ENCODE data around the gene ACTRT3. TPM values are rescaled to one million over a fixed set of nuclear protein-coding genes. Genes with fewer than 3 reads are reported as not detected.
A peak's percentile ranks its signal among the peaks of the same experiment; 100 is the strongest.

The ACTRT3 gene
- total RNA-seq, 1 experiment from 2014 or later, result 2.3 TPM

GRCh38 chr3:169771497-169772304 is 2.3 kb upstream of the ACTRT3 start:
- CTCF ChIA-PET, result interaction anchor here (0.6 to 1.0 kb wide), 2 partner anchors 9 to 19 kb away, joined by 5 to 11 read pairs; no protein-coding TSS in a partner anchor
- Histone ChIP-seq H3K36me3 (ENCODE audit: insufficient read depth, low read length, poor library complexity, severe bottlenecking) (peaks cover 19% of the 10 kb centered on the region), H3K9me3 (ENCODE audit: low read depth, low read length, poor library complexity, severe bottlenecking) (no peaks in the 10 kb centered on the region), H3K27ac (ENCODE audit: low read depth, low read length, poor library complexity, severe bottlenecking) (peak overlapping the region; percentile 97), H3K27me3 (replicated peaks; ENCODE audit: insufficient read depth, low read depth, low read length, poor library complexity) (no peaks in the 10 kb centered on the region), H3K4me3 (ENCODE audit: low read depth, low read length, poor library complexity, severe bottlenecking) (peak overlapping the region; percentile 76), H3K4me1 (ENCODE audit: insufficient read depth, low read length, poor library complexity, severe bottlenecking) (peaks cover 18% of the 10 kb centered on the region)
- intact Hi-C loops (cut with micrococcal nuclease; ENCODE audit: unreplicated experiment), result no loop called here
- TF ChIP-seq CTCF (conservative IDR thresholded peaks at IDR 0.05; ENCODE audit: low read depth, low read length), result no peak
- no peak for TF ChIP-seq EZH2 (IDR thresholded peaks at IDR 0.05; ENCODE audit: borderline replicate concordance, low read depth, low read length, poor library complexity, severe bottlenecking)
- peak; percentile 91 for DNase-seq (ENCODE audit: low spot score)
- no TSS peak for BruUV-seq (replicated peaks)
- POLR2A ChIA-PET (ENCODE audit: low non-redundant PET), result no interaction called here

- peak within 1 kb of the TSS; percentile 90 for H3K27ac ChIP-seq (ENCODE audit: low read depth, low read length, poor library complexity, severe bottlenecking)
- H3K4me1 ChIP-seq (ENCODE audit: insufficient read depth, low read length, poor library complexity, severe bottlenecking), result no peaks in the 10 kb centered on the region
- TF ChIP-seq CTCF (conservative IDR thresholded peaks at IDR 0.05; ENCODE audit: low read depth, low read length) (no peak), EZH2 (IDR thresholded peaks at IDR 0.05; ENCODE audit: borderline replicate concordance, low read depth, low read length, poor library complexity, severe bottlenecking) (no peak)
- intact Hi-C loops (cut with micrococcal nuclease; ENCODE audit: unreplicated experiment), result loop anchor here (10.0 kb wide), 4 partner anchors 200 to 1040 kb away; partner anchors contain the start of gene SEC62
- ChIA-PET POLR2A (ENCODE audit: low non-redundant PET) (no interaction called here), CTCF (no interaction called here)
- peak; percentile 92 for DNase-seq (ENCODE audit: low spot score)
- H3K36me3 ChIP-seq (ENCODE audit: insufficient read depth, low read length, poor library complexity, severe bottlenecking), result no peaks in the 10 kb centered on the region
- no peaks in the 10 kb centered on the region for H3K27me3 ChIP-seq (replicated peaks; ENCODE audit: insufficient read depth, low read depth, low read length, poor library complexity)
- TSS peak; percentile 86 for BruUV-seq (replicated peaks)
- H3K9me3 ChIP-seq (ENCODE audit: low read depth, low read length, poor library complexity, severe bottlenecking), result no peaks in the 10 kb centered on the region
- H3K4me3 ChIP-seq (ENCODE audit: low read depth, low read length, poor library complexity, severe bottlenecking), result peak within 1 kb of the TSS; percentile 73
Observed at GRCh38 chr3:169764882-169765612, 4.3 kb downstream of the ACTRT3 start, which contains the start of gene TERC. TERC (minus strand) TSS chr3:169765060.

- no peaks in the 10 kb centered on the region for H3K27me3 ChIP-seq (replicated peaks; ENCODE audit: insufficient read depth, low read depth, low read length, poor library complexity)
- peak overlapping the region; percentile 90 for H3K27ac ChIP-seq (ENCODE audit: low read depth, low read length, poor library complexity, severe bottlenecking)
- no peaks in the 10 kb centered on the region for H3K36me3 ChIP-seq (ENCODE audit: insufficient read depth, low read length, poor library complexity, severe bottlenecking)
- peak; percentile 39 for DNase-seq (ENCODE audit: low spot score)
- intact Hi-C loops (cut with micrococcal nuclease; ENCODE audit: unreplicated experiment), result loop anchor here (10.0 kb wide), 4 partner anchors 200 to 1040 kb away; partner anchors contain the start of gene SEC62
- H3K9me3 ChIP-seq (ENCODE audit: low read depth, low read length, poor library complexity, severe bottlenecking), result no peaks in the 10 kb centered on the region
- no peaks in the 10 kb centered on the region for H3K4me1 ChIP-seq (ENCODE audit: insufficient read depth, low read length, poor library complexity, severe bottlenecking)
- ChIA-PET POLR2A (ENCODE audit: low non-redundant PET) (no interaction called here), CTCF (no interaction called here)
- TF ChIP-seq EZH2 (IDR thresholded peaks at IDR 0.05; ENCODE audit: borderline replicate concordance, low read depth, low read length, poor library complexity, severe bottlenecking) (no peak), CTCF (conservative IDR thresholded peaks at IDR 0.05; ENCODE audit: low read depth, low read length) (no peak)
- TSS peak; percentile 98 for BruUV-seq (replicated peaks)
- peak overlapping the region; percentile 73 for H3K4me3 ChIP-seq (ENCODE audit: low read depth, low read length, poor library complexity, severe bottlenecking)
Observed at GRCh38 chr3:169764312-169764881, 5.0 kb downstream of the ACTRT3 start.

Data from A673 (cell line).